Skeletal muscle tissue (tissue), 4 donors: Measurements from ENCODE around the gene RIC8B. TPM values are rescaled to one million over a fixed set of nuclear protein-coding genes. Genes with fewer than 3 reads are reported as not detected.
A peak's percentile ranks its signal among the peaks of the same experiment; 100 is the strongest.
"Not testable (repeated sequence)": the region's sequence is repeated elsewhere in the genome, so short reads cannot be mapped to it uniquely, and the experiment has no call there.

Experiments used
- H3K27ac ChIP-seq: one replicate; pipeline ENCODE4 v1.7.0; 2013; ENCODE audit warnings: mild to moderate bottlenecking, low read depth, low read length, inconsistent platforms
- H3K27me3 ChIP-seq, 3 donors: one replicate each; pipeline ENCODE4 v1.7.0; 2013; ENCODE audit warnings: low read length in 3 of 3; ENCODE audit not compliant: control insufficient read depth in 3 of 3, insufficient read depth in 3 of 3
- H3K36me3 ChIP-seq, 3 donors: one replicate each; pipeline ENCODE4 v1.7.0; 2013; ENCODE audit warnings: low read length in 3 of 3; ENCODE audit not compliant: control insufficient read depth in 3 of 3, insufficient read depth in 3 of 3
- H3K4me1 ChIP-seq, 3 donors: one replicate each; pipeline ENCODE4 v1.7.0; 2013; ENCODE audit warnings: low read length in 3 of 3, mild to moderate bottlenecking in 3 of 3; ENCODE audit not compliant: control insufficient read depth in 3 of 3, insufficient read depth in 3 of 3
- H3K4me3 ChIP-seq, 3 donors: one replicate each; pipeline ENCODE4 v1.7.0; 2013; ENCODE audit warnings: low read length in 3 of 3
- H3K9ac ChIP-seq, 3 donors: one replicate each; pipeline ENCODE4 v1.7.0; 2013; ENCODE audit warnings: low read length in 3 of 3, mild to moderate bottlenecking in 3 of 3, moderate library complexity in 2 of 3, low read depth in 1 of 3
- H3K9me3 ChIP-seq, 3 donors: one replicate each; pipeline ENCODE4 v1.7.0; 2013; ENCODE audit warnings: low read length in 3 of 3; ENCODE audit not compliant: control insufficient read depth in 3 of 3
- total RNA-seq: library from RNA; depleted of rRNA; stranded (reverse); fragments of >200 nt; gene quantifications from one replicate; pipeline ENCODE4 v1.2.3, GENCODE V29; 2014
- donor health status: Osteomylitis.

RIC8B gene
- total RNA-seq, result 19.3 TPM

- H3K9me3 ChIP-seq, result no peaks in the 10 kb centered on the region
- peaks cover 0 to 3% (median 0%) of the 10 kb centered on the region in 3 donors for H3K36me3 ChIP-seq
- peak within 1 kb of the TSS; percentile 97 for H3K27ac ChIP-seq
- peak within 1 kb of the TSS; percentile 91 to 97 (median 94) for H3K4me3 ChIP-seq
- peak within 1 kb of the TSS; percentile 94 to 98 (median 96) for H3K9ac ChIP-seq
- H3K4me1 ChIP-seq, result peaks cover 14 to 17% (median 16%) of the 10 kb centered on the region in 3 donors
- no peaks in the 10 kb centered on the region for H3K27me3 ChIP-seq
Measured at GRCh38 chr12:106774005-106774807, at the start of gene RIC8B. Gene RIC8B (plus strand): TSS chr12:106774682. CDS start chr12:106774746, 64 bp downstream.

- H3K9ac ChIP-seq, result no peak overlapping the region
- no peaks in the 10 kb centered on the region for H3K9me3 ChIP-seq
- peaks cover 0 to 3% (median 0%) of the 10 kb centered on the region in 3 donors for H3K27me3 ChIP-seq
- no peaks in the 10 kb centered on the region for H3K36me3 ChIP-seq
- no peaks in the 10 kb centered on the region for H3K4me1 ChIP-seq
- no peak overlapping the region for H3K27ac ChIP-seq
- H3K4me3 ChIP-seq, result no peak overlapping the region
Measured at GRCh38 chr12:106724934-106725333, 49.5 kb upstream of the RIC8B start.

- H3K4me1 ChIP-seq, H3K36me3 ChIP-seq, H3K9ac ChIP-seq, H3K27ac ChIP-seq, H3K9me3 ChIP-seq, H3K27me3 ChIP-seq, H3K4me3 ChIP-seq: not testable (repeated sequence)
Measured at GRCh38 chr12:106726603-106727202, 47.8 kb upstream of the RIC8B start.

GRCh38 chr12:106729611-106730010, 44.9 kb upstream of the RIC8B start:
- Histone ChIP-seq H3K27ac (no peak overlapping the region), H3K36me3 (no peaks in the 10 kb centered on the region), H3K27me3 (no peaks in the 10 kb centered on the region), H3K4me1 (no peaks in the 10 kb centered on the region), H3K9ac (no peak overlapping the region), H3K9me3 (no peaks in the 10 kb centered on the region), H3K4me3 (no peak overlapping the region)

- Histone ChIP-seq H3K27ac (no peak overlapping the region), H3K9me3 (no peaks in the 10 kb centered on the region), H3K36me3 (no peaks in the 10 kb centered on the region), H3K4me1 (peaks cover 0 to 9% (median 0%) of the 10 kb centered on the region in 3 donors), H3K9ac (no peak overlapping the region), H3K27me3 (no peaks in the 10 kb centered on the region), H3K4me3 (no peak overlapping the region)
Measured at GRCh38 chr12:106732890-106733289, 41.6 kb upstream of the RIC8B start.

GRCh38 chr12:106733660-106734059, 40.8 kb upstream of the RIC8B start:
- no peak overlapping the region for H3K4me3 ChIP-seq
- no peak overlapping the region for H3K27ac ChIP-seq
- H3K9me3 ChIP-seq, result no peaks in the 10 kb centered on the region
- H3K36me3 ChIP-seq, result no peaks in the 10 kb centered on the region
- H3K9ac ChIP-seq, result no peak overlapping the region
- H3K27me3 ChIP-seq, result no peaks in the 10 kb centered on the region
- H3K4me1 ChIP-seq, result peaks cover 0 to 9% (median 0%) of the 10 kb centered on the region in 3 donors

- peaks cover 0 to 9% (median 0%) of the 10 kb centered on the region in 3 donors for H3K4me1 ChIP-seq
- no peaks in the 10 kb centered on the region for H3K27me3 ChIP-seq
- H3K9me3 ChIP-seq, result no peaks in the 10 kb centered on the region
- no peaks in the 10 kb centered on the region for H3K36me3 ChIP-seq
- H3K27ac ChIP-seq, result no peak overlapping the region
- no peak overlapping the region for H3K9ac ChIP-seq
- H3K4me3 ChIP-seq, result no peak overlapping the region
Measured at GRCh38 chr12:106736051-106736957, 38.2 kb upstream of the RIC8B start.

- no peak overlapping the region for H3K27ac ChIP-seq
- no peaks in the 10 kb centered on the region for H3K9me3 ChIP-seq
- no peak overlapping the region for H3K4me3 ChIP-seq
- H3K9ac ChIP-seq, result no peak overlapping the region
- peaks cover 0 to 9% (median 0%) of the 10 kb centered on the region in 3 donors for H3K4me1 ChIP-seq
- H3K36me3 ChIP-seq, result no peaks in the 10 kb centered on the region
- H3K27me3 ChIP-seq, result no peaks in the 10 kb centered on the region
Measured at GRCh38 chr12:106739318-106739717, 35.2 kb upstream of the RIC8B start.

GRCh38 chr12:106739815-106740530, 34.5 kb upstream of the RIC8B start:
- H3K27ac ChIP-seq, result no peak overlapping the region
- peaks cover 0 to 5% (median 0%) of the 10 kb centered on the region in 3 donors for H3K27me3 ChIP-seq
- no peak overlapping the region for H3K4me3 ChIP-seq
- H3K9me3 ChIP-seq, result no peaks in the 10 kb centered on the region
- H3K4me1 ChIP-seq, result peaks cover 0 to 9% (median 0%) of the 10 kb centered on the region in 3 donors
- no peak overlapping the region for H3K9ac ChIP-seq
- no peaks in the 10 kb centered on the region for H3K36me3 ChIP-seq
